ENCODE measurements around the gene CITED2. TPM values are rescaled to one million over a fixed set of nuclear protein-coding genes. Genes with fewer than 3 reads are reported as not detected.

Gene CITED2
- total RNA-seq, 1 donor from 2014 or later, result 135 TPM

DNA sequence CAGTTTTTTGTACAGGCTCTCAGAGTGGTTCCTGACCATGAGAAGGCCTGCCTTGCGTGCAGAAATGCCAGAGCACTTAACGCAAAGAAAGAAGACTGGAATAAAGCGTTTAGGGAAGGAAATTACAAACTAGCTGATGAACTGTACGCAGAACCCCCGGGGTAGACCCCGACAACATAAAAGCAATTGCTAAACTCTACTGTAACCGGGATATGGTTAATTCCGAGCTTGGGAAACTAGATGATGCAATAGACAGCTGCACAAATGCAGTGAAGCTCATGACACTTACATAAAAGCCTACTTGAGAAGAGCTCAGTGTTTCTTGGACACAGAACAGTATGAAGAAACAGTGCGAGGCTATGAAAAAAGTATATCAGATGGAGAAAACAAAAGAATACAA lies 35.7 kb downstream of the CITED2 start:
- intact Hi-C loops (cut with DNase I), result loop anchor here (5.0 to 10.0 kb wide), 2 partner anchors 46 to 84 kb away; partner anchors contain the start of gene TXLNB
- DNase-seq (ENCODE audit: low spot score), result no peak

DNA sequence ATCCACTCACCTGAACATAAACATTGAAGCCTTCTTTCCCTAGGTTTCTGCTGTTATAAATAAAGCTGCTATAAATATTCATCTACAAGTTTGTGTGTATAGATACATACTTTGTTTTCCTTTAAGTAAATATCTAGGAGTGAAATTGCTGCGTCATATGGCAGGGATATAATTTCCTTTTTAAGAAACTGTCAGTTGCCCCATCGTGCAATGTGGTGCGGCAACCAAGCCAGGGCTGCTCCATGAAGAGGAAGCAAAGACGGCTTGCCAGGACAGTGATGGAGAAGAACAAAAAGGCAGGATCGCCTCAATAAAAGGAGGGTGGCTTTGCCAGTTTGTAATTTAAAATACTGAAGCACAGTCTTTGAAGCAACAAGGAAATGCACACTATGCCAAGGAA lies 36.6 kb downstream of the CITED2 start:
- intact Hi-C loops (cut with DNase I), result loop anchor here (5.0 to 10.0 kb wide), 2 partner anchors 46 to 83 kb away; partner anchors contain the start of gene TXLNB
- peak; percentile 83 for DNase-seq (ENCODE audit: low spot score)

DNA sequence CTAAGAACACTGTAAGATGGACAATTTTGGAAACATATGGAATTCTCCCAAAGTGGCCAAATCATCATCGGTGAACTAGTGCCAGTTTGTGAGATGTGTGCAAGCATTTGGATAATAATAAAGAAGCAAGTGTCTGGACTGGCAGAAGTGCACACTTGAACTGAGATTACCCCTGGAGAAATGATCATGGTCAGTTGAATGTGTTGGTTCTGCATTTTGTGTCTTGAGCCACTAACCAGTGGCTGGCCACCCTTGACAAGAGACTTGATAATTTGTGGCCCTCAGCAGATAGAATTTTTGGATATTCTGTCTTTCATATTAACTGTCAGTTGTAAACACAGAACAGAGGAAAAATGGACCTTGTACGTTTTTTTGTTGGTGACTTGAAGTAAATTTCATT lies 37.4 kb downstream of the CITED2 start:
- no peak for DNase-seq (ENCODE audit: low spot score)
- intact Hi-C loops (cut with DNase I), result loop anchor here (5.0 to 10.0 kb wide), 2 partner anchors 45 to 82 kb away; partner anchors contain the start of gene TXLNB

- intact Hi-C loops (cut with DNase I), result loop anchor here (5.0 to 10.0 kb wide), 2 partner anchors 44 to 82 kb away; partner anchors contain the start of gene TXLNB
- DNase-seq (ENCODE audit: low spot score), result no peak
Measured at GRCh38 chr6:139336488-139336887, 38.0 kb downstream of the CITED2 start.

GRCh38 chr6:139335447-139336210 lies 38.8 kb downstream of the CITED2 start:
- intact Hi-C loops (cut with DNase I), result loop anchor here (5.0 to 10.0 kb wide), 2 partner anchors 43 to 81 kb away; partner anchors contain the start of gene TXLNB
- DNase-seq (ENCODE audit: low spot score), result no peak

DNA sequence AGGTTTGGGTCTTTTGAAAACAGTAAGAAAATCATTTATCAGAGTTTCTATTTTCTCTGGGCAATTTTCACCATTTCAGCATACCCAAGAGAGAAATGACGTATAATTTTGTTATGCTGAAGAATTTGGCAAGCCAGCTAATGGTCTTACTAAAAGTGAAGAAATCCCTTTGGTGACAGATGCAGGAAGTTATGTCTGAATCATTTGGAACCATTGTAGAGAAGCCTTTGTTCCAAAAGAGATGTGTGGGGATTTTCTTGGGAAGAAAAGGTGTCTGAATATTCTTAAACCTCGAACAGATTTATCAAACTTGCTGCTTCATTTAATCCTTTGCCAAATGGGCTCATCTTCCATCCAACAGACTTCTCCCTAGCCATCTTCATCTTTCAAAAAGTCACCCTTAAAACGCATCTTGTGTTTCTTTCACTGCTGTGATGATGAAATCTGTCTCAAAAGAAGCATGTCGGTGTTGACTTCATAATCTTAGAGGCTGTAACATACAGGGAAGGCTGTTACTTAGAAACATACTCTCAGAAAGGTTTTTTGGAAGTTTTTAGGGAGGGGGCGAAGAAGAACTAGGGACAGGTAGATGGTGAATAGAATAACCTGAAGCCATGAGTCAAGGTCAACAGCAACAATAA lies 39.5 kb downstream of the CITED2 start:
- DNase-seq (ENCODE audit: low spot score), result no peak
- intact Hi-C loops (cut with DNase I), result loop anchor here (5.0 to 10.0 kb wide), 2 partner anchors 43 to 80 kb away; partner anchors contain the start of gene TXLNB

- intact Hi-C loops (cut with DNase I), result loop anchor here (10.0 kb wide), 1 partner anchor 76 kb away; no protein-coding TSS in a partner anchor
- no peak for DNase-seq (ENCODE audit: low spot score)
Measured at GRCh38 chr6:139330826-139331500, 43.5 kb downstream of the CITED2 start.

GRCh38 chr6:139330306-139330705 lies 44.1 kb downstream of the CITED2 start:
- intact Hi-C loops (cut with DNase I), result loop anchor here (10.0 kb wide), 1 partner anchor 76 kb away; no protein-coding TSS in a partner anchor
- no peak for DNase-seq (ENCODE audit: low spot score)

DNA sequence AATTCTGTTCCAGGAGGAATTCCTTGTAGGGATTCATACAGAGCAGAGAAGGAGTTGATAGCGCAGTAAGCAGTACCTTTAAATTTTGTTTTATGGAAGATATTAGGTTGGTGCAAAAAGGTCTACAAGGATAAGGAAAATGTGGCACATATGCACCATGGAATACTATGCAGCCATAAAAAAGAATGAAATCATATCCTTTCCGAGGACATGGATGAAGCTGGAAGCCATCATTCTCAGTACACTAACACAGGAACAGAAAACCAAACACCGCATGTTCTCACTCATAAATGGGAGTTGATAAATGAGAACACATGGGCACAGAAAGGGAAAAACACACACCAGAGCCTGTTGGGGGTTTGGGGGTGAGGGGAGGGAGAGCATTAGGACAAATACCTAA lies 45.2 kb downstream of the CITED2 start:
- no peak for DNase-seq (ENCODE audit: low spot score)
- intact Hi-C loops (cut with DNase I), result no loop called here

- intact Hi-C loops (cut with DNase I), result no loop called here
- DNase-seq (ENCODE audit: low spot score), result no peak
Measured at GRCh38 chr6:139327038-139327437, 47.4 kb downstream of the CITED2 start.

GRCh38 chr6:139325686-139326085 lies 48.8 kb downstream of the CITED2 start:
- intact Hi-C loops (cut with DNase I), result no loop called here
- no peak for DNase-seq (ENCODE audit: low spot score)

- DNase-seq (ENCODE audit: low spot score), result no peak
- intact Hi-C loops (cut with DNase I), result no loop called here
Measured at GRCh38 chr6:139325125-139325524, 49.3 kb downstream of the CITED2 start.

DNA sequence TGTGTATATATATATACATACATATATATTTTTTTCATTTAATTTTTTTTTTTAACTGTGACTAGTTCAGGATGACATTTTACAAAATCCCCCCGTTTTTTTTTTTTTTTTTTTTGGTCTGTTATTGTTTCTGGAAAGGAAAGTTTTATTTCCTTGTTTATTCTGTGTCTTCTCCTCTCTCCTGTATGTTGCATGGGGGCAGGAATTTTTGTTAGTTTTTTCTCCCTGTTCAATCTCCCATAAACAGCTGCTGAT lies 50.2 kb downstream of the CITED2 start:
- no peak for DNase-seq (ENCODE audit: low spot score)
- intact Hi-C loops (cut with DNase I), result no loop called here

GRCh38 chr6:139323511-139324300 lies 50.7 kb downstream of the CITED2 start:
- DNase-seq (ENCODE audit: low spot score), result peak; percentile 85
- intact Hi-C loops (cut with DNase I), result no loop called here

Other genes starting within 250 kb of the CITED2 start
- gene HECA, start 239.6 kb downstream of the CITED2 start, total RNA-seq, result 51.0 TPM
- gene TXLNB, start 82.7 kb downstream of the CITED2 start, total RNA-seq, result 135 TPM

All from cardiac septum (tissue), 1 donor.